Upper lobe of left lung (tissue), 4 donors: ENCODE data around the gene SMKR1.

ENCODE experiments used
- EP300 ChIP-seq, 4 donors: sonication (generic); formaldehyde crosslinking; IDR thresholded peaks; one replicate each; pipeline ENCODE4 v1.5.1; 2017; ENCODE audit warnings: antibody characterized with exemption in 4 of 4, control low read depth in 2 of 4
- TF ChIP-seq, protein P1 (sequence below), 6 experiments: fragments of 450-650 bp in 4 of 6; fragments of 200-600 bp in 2 of 6; sonication (generic) in 2 of 6; IDR thresholded peaks; one replicate each; pipeline ENCODE4 v1.5.1; 2016 to 2019; ENCODE audit warnings: antibody characterized with exemption in 6 of 6

DNA sequence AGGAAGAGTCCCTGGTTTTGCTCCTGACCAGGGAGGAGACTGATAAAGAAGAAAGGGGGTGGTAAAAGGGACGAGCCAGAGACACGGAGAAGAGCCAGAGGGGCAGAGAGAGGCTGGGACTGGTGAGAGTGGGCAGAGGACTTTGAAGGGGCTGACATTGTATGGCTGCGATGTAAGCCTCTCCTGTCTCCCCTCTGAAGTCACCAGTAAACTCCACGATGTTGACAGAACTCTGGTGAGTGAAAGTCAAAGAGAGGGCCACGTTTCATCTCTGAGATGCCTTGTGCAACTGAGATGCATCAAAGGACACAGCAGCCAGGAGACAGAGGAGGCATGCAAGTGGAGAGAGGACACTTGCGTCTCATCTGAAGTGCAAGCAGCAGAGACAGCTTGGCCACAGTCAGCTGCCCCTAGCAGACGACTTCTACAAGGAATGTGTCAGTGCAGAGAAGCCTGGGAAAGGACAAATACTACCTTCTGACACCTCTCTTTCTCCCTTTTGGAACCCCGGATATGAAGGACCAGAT is 54.3 kb downstream of the SMKR1 start:
- TF ChIP-seq, protein P1, sequence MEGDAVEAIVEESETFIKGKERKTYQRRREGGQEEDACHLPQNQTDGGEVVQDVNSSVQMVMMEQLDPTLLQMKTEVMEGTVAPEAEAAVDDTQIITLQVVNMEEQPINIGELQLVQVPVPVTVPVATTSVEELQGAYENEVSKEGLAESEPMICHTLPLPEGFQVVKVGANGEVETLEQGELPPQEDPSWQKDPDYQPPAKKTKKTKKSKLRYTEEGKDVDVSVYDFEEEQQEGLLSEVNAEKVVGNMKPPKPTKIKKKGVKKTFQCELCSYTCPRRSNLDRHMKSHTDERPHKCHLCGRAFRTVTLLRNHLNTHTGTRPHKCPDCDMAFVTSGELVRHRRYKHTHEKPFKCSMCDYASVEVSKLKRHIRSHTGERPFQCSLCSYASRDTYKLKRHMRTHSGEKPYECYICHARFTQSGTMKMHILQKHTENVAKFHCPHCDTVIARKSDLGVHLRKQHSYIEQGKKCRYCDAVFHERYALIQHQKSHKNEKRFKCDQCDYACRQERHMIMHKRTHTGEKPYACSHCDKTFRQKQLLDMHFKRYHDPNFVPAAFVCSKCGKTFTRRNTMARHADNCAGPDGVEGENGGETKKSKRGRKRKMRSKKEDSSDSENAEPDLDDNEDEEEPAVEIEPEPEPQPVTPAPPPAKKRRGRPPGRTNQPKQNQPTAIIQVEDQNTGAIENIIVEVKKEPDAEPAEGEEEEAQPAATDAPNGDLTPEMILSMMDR (IDR thresholded peaks at IDR 0.05), result no peak
- TF ChIP-seq EP300 (IDR thresholded peaks at IDR 0.05), result no peak
